Loucy (cell line): ENCODE results near the gene SLC26A9.

Experiments used
- EZH2phosphoT487 ChIP-seq: fragments of 200-600 bp; IDR thresholded peaks from 2 replicates; pipeline ENCODE4 v1.6.1; 2018; ENCODE audit warnings: antibody characterized with exemption, mild to moderate bottlenecking, moderate library complexity, borderline replicate concordance
- TF ChIP-seq, protein P1 (sequence below): fragments of 200-600 bp; sonication (generic); conservative IDR thresholded peaks from 2 replicates; pipeline ENCODE4 v1.5.1; 2014; ENCODE audit warnings: mild to moderate bottlenecking, antibody characterized with exemption, low read length

DNA sequence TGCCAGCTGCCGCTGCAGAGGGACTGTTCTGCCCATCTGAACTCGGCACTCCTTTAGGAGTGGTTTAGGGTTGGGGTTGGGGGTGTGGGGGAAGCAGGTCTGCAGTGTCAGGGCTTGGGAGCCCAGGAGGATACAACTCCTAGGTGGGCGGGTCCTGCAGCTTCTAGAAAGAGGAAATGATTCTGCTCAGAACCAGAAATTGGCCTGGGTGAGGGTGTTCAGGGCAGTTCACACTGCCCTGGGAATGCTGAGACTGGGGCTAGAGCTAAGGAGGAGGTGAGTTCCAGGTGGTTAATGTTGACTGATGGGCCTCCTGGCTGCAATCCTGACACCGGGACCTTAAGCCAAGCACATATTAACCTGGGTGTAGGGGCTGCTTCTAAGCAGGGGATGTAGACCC, 4.8 kb upstream of the SLC26A9 start:
- TF ChIP-seq, protein P1, sequence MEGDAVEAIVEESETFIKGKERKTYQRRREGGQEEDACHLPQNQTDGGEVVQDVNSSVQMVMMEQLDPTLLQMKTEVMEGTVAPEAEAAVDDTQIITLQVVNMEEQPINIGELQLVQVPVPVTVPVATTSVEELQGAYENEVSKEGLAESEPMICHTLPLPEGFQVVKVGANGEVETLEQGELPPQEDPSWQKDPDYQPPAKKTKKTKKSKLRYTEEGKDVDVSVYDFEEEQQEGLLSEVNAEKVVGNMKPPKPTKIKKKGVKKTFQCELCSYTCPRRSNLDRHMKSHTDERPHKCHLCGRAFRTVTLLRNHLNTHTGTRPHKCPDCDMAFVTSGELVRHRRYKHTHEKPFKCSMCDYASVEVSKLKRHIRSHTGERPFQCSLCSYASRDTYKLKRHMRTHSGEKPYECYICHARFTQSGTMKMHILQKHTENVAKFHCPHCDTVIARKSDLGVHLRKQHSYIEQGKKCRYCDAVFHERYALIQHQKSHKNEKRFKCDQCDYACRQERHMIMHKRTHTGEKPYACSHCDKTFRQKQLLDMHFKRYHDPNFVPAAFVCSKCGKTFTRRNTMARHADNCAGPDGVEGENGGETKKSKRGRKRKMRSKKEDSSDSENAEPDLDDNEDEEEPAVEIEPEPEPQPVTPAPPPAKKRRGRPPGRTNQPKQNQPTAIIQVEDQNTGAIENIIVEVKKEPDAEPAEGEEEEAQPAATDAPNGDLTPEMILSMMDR: no peak
- no peak for TF ChIP-seq EZH2phosphoT487
